Jurkat, Clone E6-1 (cell line): ENCODE data around the gene MYLK4.

Experiments used
- DNase-seq: peaks from one replicate; pipeline ENCODE4 v3.0.0-alpha.2; 2011; ENCODE audit warnings: low read depth, low spot score
- H3K4me3 ChIP-seq: 2 replicates; pipeline ENCODE4 v1.5.1; 2011; ENCODE audit warnings: mild to moderate bottlenecking, low read length, control low read depth, moderate library complexity

The MYLK4 gene

GRCh38 chr6:2760882-2761842 lies 10.4 kb upstream of the MYLK4 start:
- peak overlapping the region; percentile 34 for H3K4me3 ChIP-seq
- peak; percentile 73 for DNase-seq

- H3K4me3 ChIP-seq, result no peak overlapping the region
- no peak for DNase-seq
Measured at GRCh38 chr6:2758980-2759379, 8.3 kb upstream of the MYLK4 start.

- DNase-seq, result no peak
- no peak overlapping the region for H3K4me3 ChIP-seq
Measured at GRCh38 chr6:2756687-2757224, 6.0 kb upstream of the MYLK4 start.

DNA sequence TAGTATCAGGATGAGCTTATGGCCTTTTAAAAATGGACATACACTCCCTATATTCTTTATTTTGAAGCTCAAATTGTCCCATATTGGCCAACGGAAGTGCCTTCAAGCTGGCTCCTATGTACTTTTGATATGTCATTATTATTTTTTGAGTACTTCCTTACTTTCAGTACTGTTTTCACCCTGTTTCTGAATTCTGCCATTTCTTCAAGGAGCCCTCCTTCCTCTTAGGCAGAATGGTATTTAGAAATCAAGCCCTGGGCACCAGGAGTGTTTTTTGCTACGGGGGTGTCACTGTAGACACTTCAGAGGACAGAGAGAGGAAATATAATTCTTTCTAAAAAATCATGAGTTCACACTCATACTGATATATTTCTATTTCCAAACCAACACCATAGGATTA lies 5.5 kb upstream of the MYLK4 start:
- no peak for DNase-seq
- no peak overlapping the region for H3K4me3 ChIP-seq

GRCh38 chr6:2755456-2755855 lies 4.7 kb upstream of the MYLK4 start:
- no peak overlapping the region for H3K4me3 ChIP-seq
- DNase-seq, result no peak

GRCh38 chr6:2754911-2755310 lies 4.2 kb upstream of the MYLK4 start:
- no peak for DNase-seq
- H3K4me3 ChIP-seq, result no peak overlapping the region

DNA sequence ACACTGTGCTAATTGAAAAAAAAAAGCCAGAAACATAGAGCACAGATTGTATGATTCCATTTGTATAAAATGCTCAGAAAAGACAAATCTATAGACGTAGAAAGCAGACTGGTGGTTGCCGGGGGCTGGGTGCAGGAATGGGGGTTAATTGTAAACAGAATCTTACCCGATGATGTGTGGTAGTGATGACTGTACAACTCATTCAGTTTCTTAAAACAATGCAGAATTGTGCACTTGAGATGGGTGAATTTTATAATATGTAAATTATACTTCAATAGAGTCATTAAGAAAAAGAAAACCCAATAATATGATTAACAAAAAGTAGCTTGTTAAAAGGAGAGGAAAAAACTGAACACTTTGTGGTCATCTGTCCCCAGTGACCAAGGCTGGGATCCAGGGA lies 3.7 kb upstream of the MYLK4 start:
- DNase-seq, result no peak
- H3K4me3 ChIP-seq, result no peak overlapping the region

DNA sequence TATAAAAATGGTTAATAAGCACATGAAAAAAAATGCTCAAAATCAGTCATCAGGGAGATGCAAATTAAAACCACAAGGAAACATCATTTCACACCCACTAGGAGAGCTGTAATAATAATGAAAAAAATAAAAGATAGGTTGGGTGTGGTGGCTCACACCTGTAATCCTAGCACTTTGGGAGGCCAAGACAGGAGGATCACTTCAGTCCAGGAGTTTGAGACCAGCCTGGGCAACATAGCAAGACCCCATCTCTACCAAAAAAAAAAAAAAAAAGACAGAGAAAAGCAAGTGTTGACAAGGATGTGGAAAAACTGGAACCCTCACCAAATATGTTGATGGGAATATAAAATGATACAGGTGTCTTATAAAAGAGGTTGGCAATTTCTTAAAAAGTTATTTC lies 3.0 kb upstream of the MYLK4 start:
- no peak for DNase-seq
- no peak overlapping the region for H3K4me3 ChIP-seq

DNA sequence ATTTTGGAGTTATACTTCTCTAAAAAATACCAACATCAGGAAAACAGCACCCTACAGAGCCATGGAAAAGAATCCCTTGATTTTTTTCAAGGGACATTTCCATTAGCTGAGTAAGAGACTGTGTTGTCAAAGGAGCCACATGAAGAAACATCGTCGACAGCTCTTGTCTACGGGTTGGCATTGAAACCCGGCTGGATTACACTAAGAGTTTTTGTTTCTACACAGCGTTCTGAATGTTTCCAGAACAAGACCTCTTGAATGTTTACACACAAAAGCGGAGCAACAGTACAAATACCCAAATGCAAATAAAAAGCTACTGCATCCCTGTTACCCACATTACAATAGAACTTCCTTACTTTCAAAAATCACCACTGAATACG lies 2.4 kb upstream of the MYLK4 start:
- no peak for DNase-seq
- H3K4me3 ChIP-seq, result no peak overlapping the region

- DNase-seq, result no peak
- no peak overlapping the region for H3K4me3 ChIP-seq
Measured at GRCh38 chr6:2752477-2753109, 1.9 kb upstream of the MYLK4 start.

DNA sequence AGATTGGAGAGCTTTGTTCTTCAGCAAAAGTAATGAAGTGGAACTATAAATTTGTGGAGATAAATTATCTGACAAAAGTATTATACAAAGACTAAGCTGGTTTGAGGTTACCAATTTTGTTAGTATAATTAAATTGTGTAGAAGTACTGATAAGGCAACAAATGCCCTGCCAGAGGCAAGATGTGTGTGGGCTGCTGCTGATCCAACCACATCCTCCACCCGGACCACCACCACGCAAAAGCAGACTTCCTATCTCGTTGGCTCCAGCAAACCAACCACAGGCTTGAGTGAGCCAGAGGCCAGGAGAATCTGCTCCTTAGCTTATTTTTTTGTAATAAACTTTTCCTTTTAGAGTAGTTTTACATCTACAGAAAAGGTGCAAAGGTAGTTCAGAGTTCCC lies 1.1 kb upstream of the MYLK4 start:
- H3K4me3 ChIP-seq, result no peak overlapping the region
- DNase-seq, result peak; percentile 81

DNA sequence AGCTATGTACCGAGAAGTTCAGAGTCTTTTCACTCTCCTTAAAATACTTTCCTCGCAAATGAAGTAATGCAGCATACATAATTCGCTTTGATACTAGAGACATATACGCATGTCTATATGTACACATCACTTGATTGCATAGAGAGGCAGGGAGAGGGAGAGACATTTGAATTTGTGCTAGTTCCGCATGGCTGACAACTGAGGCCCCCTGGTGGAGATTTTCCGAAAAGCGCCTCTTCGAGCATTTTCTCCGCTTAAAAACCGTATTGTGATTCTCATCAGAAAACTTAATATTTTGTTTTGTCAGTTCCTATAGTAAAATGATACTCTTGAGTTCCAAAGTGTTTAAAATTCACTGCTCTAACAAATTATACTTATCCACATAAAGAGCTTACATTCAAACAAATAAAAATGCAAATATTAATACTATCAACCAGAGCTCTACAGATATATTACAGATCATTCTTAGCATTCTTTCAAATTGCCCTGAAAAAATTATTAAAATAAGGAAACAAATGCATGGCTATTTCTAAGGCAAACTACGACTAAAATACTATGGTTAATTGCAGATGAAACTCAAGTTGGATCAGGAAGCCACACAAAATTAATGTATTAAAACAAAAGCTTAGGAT lies 637 bp downstream of the MYLK4 start:
- peak; percentile 77 for DNase-seq
- H3K4me3 ChIP-seq, result no peak overlapping the region

DNA sequence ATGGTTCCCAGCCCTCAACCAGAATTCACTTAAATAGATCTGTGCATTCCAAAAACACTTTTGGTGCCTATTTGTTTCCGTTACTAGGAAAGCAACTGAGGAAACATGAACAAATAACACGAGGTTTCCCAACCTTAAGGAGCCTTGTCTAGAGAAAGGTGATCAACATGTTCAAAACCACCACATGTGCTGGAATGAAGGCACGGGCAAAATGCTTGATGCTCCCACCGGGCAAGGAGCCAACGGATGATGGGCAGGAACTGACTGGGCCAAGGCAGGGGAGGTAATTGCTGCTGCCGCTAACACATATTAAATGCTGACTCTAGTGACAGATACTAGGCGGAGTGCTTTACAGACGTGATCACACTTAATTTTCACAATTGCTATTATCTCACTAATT lies 2.5 kb downstream of the MYLK4 start:
- no peak for DNase-seq
- no peak overlapping the region for H3K4me3 ChIP-seq

DNA sequence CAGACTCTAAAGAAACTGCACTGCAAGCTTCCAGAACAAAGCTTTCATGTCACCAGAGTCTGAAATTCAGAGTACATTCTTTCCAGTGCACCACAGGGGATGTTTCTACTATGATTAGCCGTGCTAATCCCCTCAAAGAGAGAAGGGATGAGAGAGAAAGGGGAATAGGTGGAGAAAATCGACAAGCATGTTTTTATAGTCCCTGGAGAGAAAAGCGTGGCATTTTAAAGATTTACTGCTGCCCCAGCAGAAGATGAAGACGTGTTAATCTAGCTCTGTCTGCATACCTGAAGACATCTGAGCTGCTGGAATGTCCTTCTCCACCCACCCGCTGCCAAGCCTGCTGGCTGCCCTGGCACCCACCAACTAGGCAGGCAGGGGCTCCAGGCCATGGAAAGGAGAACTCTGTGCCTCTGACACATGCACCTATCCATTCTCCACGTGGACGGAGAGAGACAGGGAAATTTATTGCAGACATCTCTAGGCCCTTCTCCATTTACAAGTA lies 4.1 kb downstream of the MYLK4 start:
- DNase-seq, result no peak
- no peak overlapping the region for H3K4me3 ChIP-seq

DNA sequence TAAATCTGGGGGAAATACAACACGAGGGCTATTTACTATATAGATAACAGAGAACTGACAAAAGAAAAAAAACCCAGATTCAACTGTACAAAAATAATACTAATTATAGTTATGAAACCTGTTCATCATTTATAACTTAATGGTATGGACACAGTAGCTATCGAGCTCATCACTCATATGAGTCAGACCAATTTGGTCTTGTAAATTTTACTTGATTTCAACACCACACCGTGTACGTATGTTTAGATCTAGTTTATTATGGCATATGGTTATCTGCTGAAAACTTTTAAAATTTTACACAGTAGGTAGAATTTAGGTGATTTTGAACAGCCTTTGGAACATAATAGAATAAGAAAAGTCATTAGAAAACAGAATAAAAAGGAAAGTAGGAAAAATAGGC lies 5.5 kb downstream of the MYLK4 start:
- H3K4me3 ChIP-seq, result no peak overlapping the region
- DNase-seq, result no peak

- H3K4me3 ChIP-seq, result no peak overlapping the region
- DNase-seq, result no peak
Measured at GRCh38 chr6:2744778-2745177, 5.9 kb downstream of the MYLK4 start.

GRCh38 chr6:2744209-2744771 lies 6.4 kb downstream of the MYLK4 start:
- DNase-seq, result no peak
- no peak overlapping the region for H3K4me3 ChIP-seq

DNA sequence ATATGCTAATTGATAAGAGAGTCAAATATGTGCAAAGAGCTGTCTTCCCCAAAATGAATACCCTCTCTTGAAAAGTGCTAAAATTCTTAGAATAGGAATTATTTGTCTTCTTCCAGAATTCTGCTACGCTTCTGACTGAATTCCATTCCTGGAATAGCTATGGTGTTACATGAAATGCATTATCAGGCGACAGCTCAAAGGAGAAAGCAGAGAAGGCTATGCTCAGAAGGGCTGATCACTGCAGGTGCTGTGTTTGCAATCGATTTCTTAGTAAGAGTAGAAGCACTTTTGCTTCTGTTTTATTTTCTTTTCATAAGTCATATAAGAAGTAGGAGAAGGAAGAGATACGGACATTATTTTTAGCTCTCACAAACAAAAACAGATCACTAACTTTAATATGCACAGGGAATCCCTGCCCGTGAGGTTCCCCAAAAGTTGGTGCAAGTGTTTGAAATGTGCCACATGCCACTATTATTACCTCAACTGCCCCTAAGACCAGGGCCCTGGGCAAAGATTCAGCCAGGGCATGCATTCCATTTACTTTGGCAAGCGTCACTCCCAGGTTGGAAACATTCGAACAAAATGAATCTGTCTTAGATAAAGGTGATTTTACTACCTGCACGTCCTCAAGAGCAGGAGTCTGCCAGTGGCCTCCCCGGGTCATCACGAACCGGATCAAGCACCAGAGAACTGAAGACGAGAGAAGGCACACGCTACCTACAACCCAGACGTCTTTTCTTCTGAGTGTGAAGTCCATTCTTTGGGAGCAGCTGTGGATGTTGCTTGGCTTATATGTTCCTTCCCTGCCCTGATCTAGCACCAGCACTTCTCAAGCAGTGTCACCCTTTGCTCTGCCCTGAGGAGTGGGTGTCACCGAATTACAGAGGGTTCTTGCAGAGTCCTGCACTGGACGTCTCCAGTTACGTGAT lies 7.2 kb downstream of the MYLK4 start:
- no peak overlapping the region for H3K4me3 ChIP-seq
- DNase-seq, result no peak
